ENCODE measurements around the gene APC2.

APC2 gene

DNA sequence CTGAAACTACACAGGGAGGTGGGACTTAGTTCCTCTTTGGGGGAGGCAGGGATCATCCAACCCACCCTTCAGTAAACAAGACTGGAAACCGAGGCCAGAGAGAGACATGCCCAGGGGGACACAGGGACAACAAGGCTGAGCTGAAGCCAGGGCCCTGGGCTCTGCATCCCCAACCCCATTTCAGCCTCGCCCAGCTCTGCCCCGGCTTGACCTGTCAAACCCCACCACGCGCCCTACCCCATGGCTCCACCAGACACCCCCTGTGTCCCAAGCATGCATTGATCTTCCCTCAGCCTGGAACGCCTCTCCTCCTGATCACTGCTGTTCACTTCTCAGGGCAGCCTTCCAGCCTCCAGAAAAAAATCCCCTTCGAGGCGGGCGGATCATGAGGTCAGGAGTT is 2.0 kb upstream of the APC2 start:
- TF ChIP-seq, protein P1, sequence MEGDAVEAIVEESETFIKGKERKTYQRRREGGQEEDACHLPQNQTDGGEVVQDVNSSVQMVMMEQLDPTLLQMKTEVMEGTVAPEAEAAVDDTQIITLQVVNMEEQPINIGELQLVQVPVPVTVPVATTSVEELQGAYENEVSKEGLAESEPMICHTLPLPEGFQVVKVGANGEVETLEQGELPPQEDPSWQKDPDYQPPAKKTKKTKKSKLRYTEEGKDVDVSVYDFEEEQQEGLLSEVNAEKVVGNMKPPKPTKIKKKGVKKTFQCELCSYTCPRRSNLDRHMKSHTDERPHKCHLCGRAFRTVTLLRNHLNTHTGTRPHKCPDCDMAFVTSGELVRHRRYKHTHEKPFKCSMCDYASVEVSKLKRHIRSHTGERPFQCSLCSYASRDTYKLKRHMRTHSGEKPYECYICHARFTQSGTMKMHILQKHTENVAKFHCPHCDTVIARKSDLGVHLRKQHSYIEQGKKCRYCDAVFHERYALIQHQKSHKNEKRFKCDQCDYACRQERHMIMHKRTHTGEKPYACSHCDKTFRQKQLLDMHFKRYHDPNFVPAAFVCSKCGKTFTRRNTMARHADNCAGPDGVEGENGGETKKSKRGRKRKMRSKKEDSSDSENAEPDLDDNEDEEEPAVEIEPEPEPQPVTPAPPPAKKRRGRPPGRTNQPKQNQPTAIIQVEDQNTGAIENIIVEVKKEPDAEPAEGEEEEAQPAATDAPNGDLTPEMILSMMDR (IDR thresholded peaks at IDR 0.05; ENCODE audit: low read depth, low read length) = no peak
- Histone ChIP-seq H3K9me3 (ENCODE audit: severe bottlenecking) (no peaks in the 10 kb centered on the region), H3K27me3 (ENCODE audit: insufficient read depth, low read depth, severe bottlenecking) (peaks cover 45% of the 10 kb centered on the region), H3K27ac (no peak overlapping the region), H3K4me3 (ENCODE audit: low read depth, low read length) (no peak overlapping the region), H3K36me3 (peaks cover under 1% of the 10 kb centered on the region)
- no peak for DNase-seq

DNA sequence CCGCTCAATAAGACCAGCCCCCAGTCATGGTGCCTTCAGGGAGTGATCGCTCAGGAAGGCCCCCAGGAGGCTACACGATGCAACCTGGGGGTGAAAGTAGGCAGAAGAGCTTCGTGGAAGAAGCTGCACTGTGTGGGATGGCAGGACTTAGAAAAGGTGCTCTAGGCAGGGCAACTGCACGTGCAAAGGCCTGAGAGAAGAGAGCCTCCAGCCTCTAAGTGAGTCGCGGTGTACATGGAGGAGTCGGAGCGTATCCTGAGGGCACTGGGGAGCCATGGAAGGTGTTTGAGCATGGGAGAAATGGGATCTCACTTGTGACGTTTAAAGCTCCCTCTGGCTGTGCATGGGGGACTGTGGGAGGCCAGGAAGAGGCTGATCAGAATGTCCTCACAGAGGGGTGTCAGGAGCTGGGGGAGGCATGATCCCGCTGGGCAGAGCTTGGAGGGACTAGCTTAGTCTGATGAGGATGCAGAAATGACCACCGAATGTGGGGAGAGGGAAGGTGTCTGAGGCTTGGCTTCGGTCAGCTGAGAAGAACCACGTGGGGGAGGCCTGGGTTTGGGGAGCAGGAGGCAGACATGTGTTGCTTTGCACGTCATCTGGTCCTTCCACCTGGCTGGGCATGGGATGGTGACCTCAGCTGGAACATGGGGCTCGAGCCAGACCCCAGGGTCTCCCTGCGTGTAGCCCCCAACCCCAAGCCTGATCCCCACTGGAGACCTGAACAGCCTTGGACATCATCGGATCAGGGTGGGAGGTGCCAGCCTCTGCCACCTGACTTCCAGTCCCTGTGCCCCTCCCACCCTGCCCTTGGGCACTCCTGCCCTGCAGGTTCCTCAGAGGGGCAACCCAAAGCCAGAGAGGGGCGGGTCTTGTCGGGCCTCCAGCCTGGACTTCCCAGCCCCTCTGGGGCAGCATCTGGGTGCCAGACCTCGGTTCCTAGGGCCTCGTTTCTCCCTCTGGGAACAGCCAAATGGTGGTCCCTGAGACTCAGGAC is 1.1 kb downstream of the APC2 start:
- no peaks in the 10 kb centered on the region for H3K9me3 ChIP-seq (ENCODE audit: severe bottlenecking)
- no peak for DNase-seq
- H3K4me3 ChIP-seq (ENCODE audit: low read depth, low read length) = no peak overlapping the region
- peaks cover 1% of the 10 kb centered on the region; the same call in 1 of the 2 replicates for H3K36me3 ChIP-seq
- H3K27me3 ChIP-seq (ENCODE audit: insufficient read depth, low read depth, severe bottlenecking) = peaks cover 45% of the 10 kb centered on the region
- TF ChIP-seq, protein P1 (IDR thresholded peaks at IDR 0.05; ENCODE audit: low read depth, low read length) = 0 out of 2 replicates have a peak, but pooled peaks have one; percentile 2
- no peak overlapping the region for H3K27ac ChIP-seq

GRCh38 chr19:1451916-1452801 is 2.2 kb downstream of the APC2 start:
- no peak for DNase-seq
- no peaks in the 10 kb centered on the region for H3K9me3 ChIP-seq (ENCODE audit: severe bottlenecking)
- peaks cover 35% of the 10 kb centered on the region for H3K27me3 ChIP-seq (ENCODE audit: insufficient read depth, low read depth, severe bottlenecking)
- TF ChIP-seq, protein P1 (IDR thresholded peaks at IDR 0.05; ENCODE audit: low read depth, low read length) = no peak
- peaks cover 5% of the 10 kb centered on the region; the same call in 1 of the 2 replicates for H3K36me3 ChIP-seq
- H3K4me3 ChIP-seq (ENCODE audit: low read depth, low read length) = peak overlapping the region; percentile 9
- H3K27ac ChIP-seq = peak overlapping the region; percentile 3; the same call in 1 of the 2 replicates

GRCh38 chr19:1452802-1453524 is 3.0 kb downstream of the APC2 start:
- peaks cover 9% of the 10 kb centered on the region; the same call in 1 of the 2 replicates for H3K36me3 ChIP-seq
- H3K27me3 ChIP-seq (ENCODE audit: insufficient read depth, low read depth, severe bottlenecking) = peaks cover 34% of the 10 kb centered on the region
- TF ChIP-seq, protein P1 (IDR thresholded peaks at IDR 0.05; ENCODE audit: low read depth, low read length) = no peak
- H3K27ac ChIP-seq = peak overlapping the region; percentile 3
- DNase-seq = no peak
- H3K4me3 ChIP-seq (ENCODE audit: low read depth, low read length) = peak overlapping the region; percentile 12; the same call in 1 of the 2 replicates
- H3K9me3 ChIP-seq (ENCODE audit: severe bottlenecking) = no peaks in the 10 kb centered on the region

All from WERI-Rb-1 (cell line).